Cardiac septum (tissue), 1 donor: ENCODE measurements around the gene CPSF3. TPM values are rescaled to one million over a fixed set of nuclear protein-coding genes. Genes with fewer than 3 reads are reported as not detected.

Experiments used
- DNase-seq: peaks from one replicate; pipeline ENCODE4 v3.0.0-alpha.2; 2020; ENCODE audit warnings: low spot score
- intact Hi-C: fragments of 100-400 bp; cut with DNase I; formaldehyde crosslinking; loops from one replicate; pipeline ENCODE4 v1.14.0; 2022
- long read RNA-seq: library from polyadenylated mRNA; unstranded; transcript quantifications from one replicate; pipeline ENCODE4 v2.0.0, GENCODE V29; 2021
- total RNA-seq: library from RNA; stranded (reverse); fragmentation: NEBNext Ultra II Directional; extraction: Animal tissue kit (Norgen Biotek cat#: 25700); gene quantifications from one replicate; pipeline ENCODE4 v1.2.1, GENCODE V29; 2021
- donor health status: DM: no; HTN: no; CAD: no.

The CPSF3 gene
- total RNA-seq, result 17.1 TPM
- long read RNA-seq, transcript CPSF3-201 (18 exons, 2,345 nt), result major isoform, 32 of 38 reads
- long read RNA-seq, partial matches to known transcripts, result 4 of 38 reads
- long read RNA-seq, other reads (novel, unspliced or antisense), result 2 of 38 reads

- DNase-seq, result peak; percentile 97
- intact Hi-C loops, result loop anchor here (2.0 to 5.0 kb wide), 2 partner anchors 216 to 281 kb away; partner anchors contain the start of gene ASAP2
Measured at GRCh38 chr2:9423100-9423921, at the start of gene CPSF3, which contains the start of gene ITGB1BP1. CPSF3 (plus strand) TSS chr2:9423654; CDS start chr2:9423774, 120 bp downstream. ITGB1BP1 (minus strand) TSS chr2:9423528; CDS start chr2:9418697, 4,831 bp downstream.

- DNase-seq, result no peak
- intact Hi-C loops, result no loop called here
Measured at GRCh38 chr2:9374071-9374730, 49.3 kb upstream of the CPSF3 start.

GRCh38 chr2:9375857-9376428, 47.5 kb upstream of the CPSF3 start:
- no peak for DNase-seq
- intact Hi-C loops, result loop anchor here (5.0 kb wide), 1 partner anchor 234 kb away; no protein-coding TSS in a partner anchor

GRCh38 chr2:9377461-9378097, 45.9 kb upstream of the CPSF3 start:
- no peak for DNase-seq
- intact Hi-C loops, result loop anchor here (5.0 kb wide), 1 partner anchor 235 kb away; no protein-coding TSS in a partner anchor

GRCh38 chr2:9378433-9379390, 44.7 kb upstream of the CPSF3 start:
- intact Hi-C loops, result loop anchor here (5.0 kb wide), 1 partner anchor 236 kb away; no protein-coding TSS in a partner anchor

GRCh38 chr2:9379391-9379755, 44.1 kb upstream of the CPSF3 start:
- no peak for DNase-seq
- intact Hi-C loops, result loop anchor here (5.0 kb wide), 1 partner anchor 237 kb away; no protein-coding TSS in a partner anchor

More at GRCh38 chr2:9378433-9379390, 44.7 kb upstream of the CPSF3 start:
- DNase-seq, result no peak

- intact Hi-C loops, result no loop called here
Measured at GRCh38 chr2:9380702-9381628, 42.5 kb upstream of the CPSF3 start.

GRCh38 chr2:9382604-9383235, 40.7 kb upstream of the CPSF3 start:
- no peak for DNase-seq
- intact Hi-C loops, result no loop called here

More at GRCh38 chr2:9380702-9381628, 42.5 kb upstream of the CPSF3 start:
- DNase-seq, result no peak

GRCh38 chr2:9384521-9384920, 38.9 kb upstream of the CPSF3 start:
- no peak for DNase-seq
- intact Hi-C loops, result no loop called here

GRCh38 chr2:9385841-9386240, 37.6 kb upstream of the CPSF3 start:
- intact Hi-C loops, result no loop called here
- no peak for DNase-seq

GRCh38 chr2:9388199-9388681, 35.2 kb upstream of the CPSF3 start:
- intact Hi-C loops, result no loop called here
- DNase-seq, result no peak

- no peak for DNase-seq
- intact Hi-C loops, result no loop called here
Measured at GRCh38 chr2:9388950-9389911, 34.2 kb upstream of the CPSF3 start.

GRCh38 chr2:9390151-9390850, 33.2 kb upstream of the CPSF3 start:
- no peak for DNase-seq
- intact Hi-C loops, result no loop called here

GRCh38 chr2:9390991-9391390, 32.5 kb upstream of the CPSF3 start:
- intact Hi-C loops, result no loop called here
- no peak for DNase-seq
